ELF-1 (cell line): Measurements from ENCODE around the gene RUFY3.
"Not testable (repeated sequence)": the region's sequence is repeated elsewhere in the genome, so short reads cannot be mapped to it uniquely, and the experiment has no call there.

Experiments
- DNase-seq: peaks from one replicate; pipeline ENCODE4 v3.0.0-alpha.2; 2016; ENCODE audit warnings: low read depth, low spot score

The RUFY3 gene

GRCh38 chr4:70705183-70706043, 16.4 kb upstream of the RUFY3 start:
- DNase-seq: peak; percentile 85

DNA sequence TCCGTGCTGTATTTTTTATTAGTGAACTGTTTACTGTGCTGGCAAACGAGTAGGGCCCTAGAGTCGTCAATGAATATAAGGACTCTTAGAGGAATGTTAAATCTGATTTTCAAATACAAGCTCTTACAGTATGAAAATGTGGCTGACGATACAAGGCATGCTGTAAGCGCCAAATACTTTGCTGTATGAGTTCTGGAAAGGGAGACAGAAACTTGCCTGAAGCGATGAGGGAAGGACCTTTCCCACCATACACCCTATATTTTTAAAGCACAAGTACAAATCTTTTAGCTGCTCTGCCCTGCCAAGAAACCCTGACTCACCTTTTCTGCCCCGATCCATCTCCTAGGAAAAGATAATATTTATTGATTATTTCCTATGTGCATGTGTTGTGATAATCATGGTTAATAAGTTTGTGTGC, 15.7 kb upstream of the RUFY3 start:
- peak; percentile 36 for DNase-seq

- DNase-seq: peak; percentile 26
Measured at GRCh38 chr4:70706516-70706915, 15.2 kb upstream of the RUFY3 start.

DNA sequence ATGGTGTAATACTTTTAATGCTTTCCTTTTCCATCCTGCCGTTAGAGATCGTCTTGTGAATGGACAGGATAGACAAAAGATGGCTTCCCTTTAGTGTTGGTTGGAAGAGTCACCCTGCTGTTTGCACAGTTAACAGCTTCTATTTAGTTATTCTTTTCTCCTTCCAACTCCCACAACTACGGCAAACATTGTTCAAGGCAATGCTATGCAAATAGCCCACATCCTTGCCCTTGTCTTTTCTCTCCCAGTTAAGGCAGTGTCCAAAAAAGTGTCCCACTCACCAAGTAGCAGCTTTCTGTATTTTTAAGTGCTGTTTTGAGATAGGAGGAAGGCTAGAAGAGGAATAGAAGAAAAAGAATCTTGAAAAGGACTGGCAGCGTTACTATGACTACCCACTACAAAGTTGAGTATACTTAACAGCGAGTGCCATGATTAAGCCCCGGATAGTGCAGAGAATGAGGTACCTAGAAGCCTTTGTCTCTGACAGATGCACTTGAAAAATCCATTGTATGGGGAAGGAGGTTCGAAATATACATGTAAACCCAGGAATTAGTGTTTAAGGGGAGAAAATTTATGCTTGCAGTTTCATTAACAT, 12.1 kb upstream of the RUFY3 start:
- no peak for DNase-seq

- no peak for DNase-seq
Measured at GRCh38 chr4:70711599-70711998, 10.2 kb upstream of the RUFY3 start.

GRCh38 chr4:70712150-70712549, 9.6 kb upstream of the RUFY3 start:
- no peak for DNase-seq

- no peak for DNase-seq
Measured at GRCh38 chr4:70712604-70713452, 8.9 kb upstream of the RUFY3 start.

DNA sequence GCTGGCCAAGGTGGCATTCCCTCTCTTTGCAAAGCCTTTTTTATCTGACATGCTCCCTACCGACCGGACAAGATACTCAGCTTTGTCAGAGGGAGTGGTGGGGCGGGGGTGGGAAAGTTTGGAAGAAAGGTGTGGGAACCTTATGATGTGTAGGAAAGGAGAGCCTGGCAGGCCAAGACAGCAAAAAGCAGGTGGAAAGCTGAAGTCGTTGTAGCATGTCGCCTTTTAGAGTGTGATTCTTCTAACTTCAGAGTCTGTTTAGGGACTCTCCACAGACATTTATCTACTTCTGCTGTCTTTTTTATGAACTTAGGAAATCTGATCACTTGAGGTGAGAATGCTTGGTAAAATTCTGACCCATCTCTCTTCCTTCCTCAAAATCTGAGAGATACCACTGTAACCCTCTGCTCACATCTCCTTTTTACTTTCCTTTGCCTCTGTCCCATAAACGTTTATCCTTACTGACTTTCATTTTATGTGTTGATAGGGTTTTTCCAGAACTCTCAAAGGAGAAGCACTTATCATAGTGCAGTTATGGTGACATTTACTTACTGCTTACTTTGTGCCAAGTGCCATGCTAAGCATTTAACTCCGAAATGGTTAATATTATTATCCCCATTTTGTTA, 8.2 kb upstream of the RUFY3 start:
- peak; percentile 32 for DNase-seq

DNA sequence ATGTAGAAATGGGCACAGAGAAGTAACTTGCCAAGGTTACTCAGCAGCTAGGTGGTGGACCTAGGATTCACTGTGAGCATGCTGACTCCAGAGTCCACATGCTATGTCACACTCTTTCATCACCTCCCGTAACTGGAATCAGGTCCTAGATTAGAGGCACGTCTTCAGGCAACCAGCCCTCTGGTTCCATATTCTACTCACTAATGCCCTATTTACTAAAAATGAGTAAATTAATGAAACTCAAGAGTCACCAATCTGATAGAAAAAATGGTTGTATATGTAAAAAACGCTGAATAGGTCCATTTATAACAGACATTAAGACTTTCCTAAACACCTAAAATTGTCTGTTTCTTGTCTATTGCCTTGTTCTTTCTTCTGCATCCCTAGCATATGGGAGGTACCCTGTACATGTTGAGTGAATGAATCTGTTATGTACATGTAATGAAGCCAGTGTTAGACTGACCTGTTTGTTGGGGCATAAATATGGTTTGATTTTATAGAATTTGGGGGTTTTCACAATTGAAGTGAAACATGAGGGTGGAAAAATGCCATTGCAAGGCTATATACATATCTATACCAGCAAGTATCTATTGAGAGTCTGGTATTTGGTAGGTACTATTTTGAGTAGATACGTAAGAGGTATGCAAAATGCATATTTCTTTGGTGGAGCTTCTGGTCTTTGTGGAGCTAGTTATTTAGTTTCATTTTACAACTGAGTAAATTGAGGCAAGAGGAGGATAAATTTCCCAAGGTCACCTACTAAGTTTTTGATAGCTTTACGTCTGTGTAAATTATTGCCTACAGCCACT, 7.5 kb upstream of the RUFY3 start:
- no peak for DNase-seq

DNA sequence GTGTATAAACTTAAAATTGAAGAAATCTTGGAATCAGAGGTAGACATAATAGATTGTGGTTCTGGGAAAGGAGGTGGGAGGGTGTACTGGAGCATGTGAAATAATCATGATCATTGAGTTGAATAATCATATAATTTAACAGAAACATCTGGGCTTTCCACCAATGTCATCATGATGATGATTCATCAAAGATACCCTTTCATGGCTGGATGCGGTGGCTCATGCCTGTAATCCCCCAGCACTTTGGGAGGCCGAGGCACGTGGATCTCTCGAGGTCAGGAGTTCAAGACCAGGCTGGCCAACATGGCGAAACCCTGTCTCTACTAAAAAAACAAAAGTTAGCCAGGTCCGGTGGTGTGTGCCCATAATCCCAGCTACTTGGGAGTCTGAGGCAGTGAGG, 6.7 kb upstream of the RUFY3 start:
- DNase-seq: no peak

GRCh38 chr4:70718811-70719604, 2.8 kb upstream of the RUFY3 start:
- no peak for DNase-seq

DNA sequence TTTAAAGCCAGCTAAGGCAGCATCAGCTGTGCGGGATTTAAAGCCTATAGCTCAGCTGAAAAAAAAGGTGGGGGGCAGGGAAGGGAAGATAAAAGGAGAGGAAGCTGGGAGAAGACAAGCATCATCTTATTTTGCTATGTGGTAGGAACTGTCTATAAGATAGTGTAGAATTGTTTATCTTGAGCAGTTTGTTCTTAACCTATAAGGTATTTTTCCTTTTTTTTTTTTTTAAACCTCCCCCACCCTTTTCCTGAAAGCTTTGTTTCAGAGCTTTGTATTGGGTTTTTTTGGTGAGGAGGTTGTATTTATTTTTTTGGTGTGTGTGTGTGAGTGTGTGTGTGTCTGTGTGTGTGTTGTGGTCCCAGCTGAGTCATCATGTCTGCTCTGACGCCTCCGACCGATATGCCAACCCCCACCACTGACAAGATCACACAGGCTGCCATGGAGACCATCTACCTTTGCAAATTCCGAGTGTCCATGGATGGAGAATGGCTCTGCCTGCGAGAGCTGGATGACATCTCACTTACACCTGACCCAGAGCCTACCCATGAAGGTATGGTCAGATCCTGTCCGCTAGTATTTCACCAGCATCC, 531 bp downstream of the RUFY3 start:
- DNase-seq: no peak

DNA sequence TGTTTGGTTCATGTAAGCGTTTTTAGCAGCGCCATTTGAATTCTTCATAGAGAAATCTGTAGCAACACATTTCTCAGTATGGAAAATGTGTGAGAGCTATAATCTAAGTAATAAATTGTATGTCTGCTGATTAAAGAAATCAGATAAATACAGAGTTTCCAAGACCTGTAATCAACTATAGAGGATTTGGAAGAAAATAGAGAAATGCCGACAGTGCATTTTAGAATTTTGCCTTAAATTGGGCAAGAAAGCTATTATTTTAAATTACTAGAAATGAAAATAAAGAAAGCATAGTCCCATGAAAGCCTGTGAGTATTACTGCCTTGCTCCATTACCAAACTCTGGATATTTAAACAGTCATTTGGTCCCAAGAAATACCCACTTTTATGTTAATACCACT, 2.7 kb downstream of the RUFY3 start:
- no peak for DNase-seq

DNA sequence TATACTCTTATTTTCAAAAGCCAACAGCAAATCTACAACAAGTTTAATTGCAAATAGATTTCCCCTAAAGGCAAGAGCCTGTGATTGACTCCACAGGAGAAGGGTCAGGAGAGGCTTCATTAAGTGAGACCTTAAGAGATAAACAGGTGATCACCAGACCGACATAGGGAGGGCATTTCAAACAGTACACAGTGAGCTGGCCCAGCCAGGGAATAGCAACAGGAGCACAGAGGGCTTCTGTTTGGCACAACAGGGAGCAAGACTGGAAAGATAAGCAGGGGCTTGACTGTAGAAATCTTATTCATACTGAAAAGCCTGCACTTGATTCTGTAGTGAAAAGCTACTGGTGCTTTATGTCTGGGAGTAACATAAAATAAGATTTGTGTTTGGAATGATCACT, 3.9 kb downstream of the RUFY3 start:
- no peak for DNase-seq

DNA sequence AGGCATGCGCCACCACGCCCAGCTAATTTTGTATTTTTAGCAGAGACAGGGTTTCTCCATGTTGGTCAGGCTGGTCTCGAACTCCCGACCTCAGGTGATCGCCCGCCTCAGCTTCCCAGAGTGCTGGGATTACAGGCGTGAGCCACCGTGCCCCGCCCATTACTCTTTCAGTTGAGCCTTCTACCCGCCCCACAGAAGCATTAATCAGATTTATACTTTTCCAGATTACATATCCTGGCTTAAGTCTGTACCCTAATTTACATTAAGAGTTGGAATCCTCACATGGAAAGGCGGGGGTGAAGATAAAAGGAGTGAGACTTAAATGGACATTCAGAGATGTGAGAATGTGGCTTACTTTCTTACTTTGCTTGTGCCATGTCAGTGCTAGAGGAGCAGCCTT, 4.8 kb downstream of the RUFY3 start:
- DNase-seq: not testable (repeated sequence)

DNA sequence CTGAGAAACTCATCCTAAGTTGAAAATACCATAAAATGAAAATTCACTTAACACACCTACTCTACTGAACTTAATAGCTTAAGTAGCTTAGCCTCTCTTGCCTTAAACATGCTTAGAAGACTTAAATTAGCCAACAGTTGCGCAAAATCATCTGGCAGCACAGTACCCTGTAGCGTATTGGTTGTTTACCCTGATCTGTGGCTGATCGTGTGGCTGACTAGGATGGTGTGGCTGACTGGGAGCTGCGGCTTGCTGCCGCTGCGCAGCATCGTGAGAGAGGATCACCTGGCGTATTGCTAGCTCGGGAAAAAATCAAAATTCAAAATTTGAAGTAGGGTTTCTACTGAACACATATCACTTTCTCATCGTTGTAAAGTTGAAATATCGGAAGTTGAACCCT, 6.3 kb downstream of the RUFY3 start:
- DNase-seq: no peak

- DNase-seq: not testable (repeated sequence)
Measured at GRCh38 chr4:70732878-70733277, 11.1 kb downstream of the RUFY3 start.

- DNase-seq: no peak
Measured at GRCh38 chr4:70734168-70734954, 12.6 kb downstream of the RUFY3 start.

GRCh38 chr4:70734971-70735370, 13.2 kb downstream of the RUFY3 start:
- DNase-seq: no peak
